Fibroblast of peridontal ligament (primary cell): Measurements from ENCODE around the gene SERPINB12.
A peak's percentile ranks its signal among the peaks of the same experiment; 100 is the strongest.

Experiments used
- DNase-seq: peaks from one replicate; pipeline ENCODE4 v3.0.0-alpha.2; 2010; ENCODE audit errors: extremely low read depth

The SERPINB12 gene, protein sequence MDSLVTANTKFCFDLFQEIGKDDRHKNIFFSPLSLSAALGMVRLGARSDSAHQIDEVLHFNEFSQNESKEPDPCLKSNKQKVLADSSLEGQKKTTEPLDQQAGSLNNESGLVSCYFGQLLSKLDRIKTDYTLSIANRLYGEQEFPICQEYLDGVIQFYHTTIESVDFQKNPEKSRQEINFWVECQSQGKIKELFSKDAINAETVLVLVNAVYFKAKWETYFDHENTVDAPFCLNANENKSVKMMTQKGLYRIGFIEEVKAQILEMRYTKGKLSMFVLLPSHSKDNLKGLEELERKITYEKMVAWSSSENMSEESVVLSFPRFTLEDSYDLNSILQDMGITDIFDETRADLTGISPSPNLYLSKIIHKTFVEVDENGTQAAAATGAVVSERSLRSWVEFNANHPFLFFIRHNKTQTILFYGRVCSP

DNA sequence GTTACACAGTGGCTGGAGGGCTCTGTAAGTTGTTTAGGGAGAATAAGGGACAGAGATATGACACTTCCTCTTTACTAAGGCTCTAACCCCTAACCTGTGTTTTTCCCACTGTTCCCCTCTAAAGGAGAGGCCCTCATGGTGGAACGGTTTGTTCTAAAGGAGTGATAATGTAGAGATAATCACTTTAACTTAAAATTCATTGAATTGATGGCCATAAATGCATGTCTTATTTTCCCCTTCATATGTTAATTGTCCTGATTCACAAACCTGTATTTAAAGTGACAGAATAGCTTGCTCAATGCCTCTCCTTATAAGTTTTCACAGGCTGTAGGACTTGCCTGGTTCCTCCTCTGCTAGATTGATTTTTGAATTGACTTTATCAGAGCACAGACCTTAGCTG, at the start of gene SERPINB12:
TSS of gene SERPINB12 (plus strand) at position 301 of the 400 bp plus-strand sequence. CDS start 13,791 bp downstream, outside the sequence.
- DNase-seq = no peak

DNA sequence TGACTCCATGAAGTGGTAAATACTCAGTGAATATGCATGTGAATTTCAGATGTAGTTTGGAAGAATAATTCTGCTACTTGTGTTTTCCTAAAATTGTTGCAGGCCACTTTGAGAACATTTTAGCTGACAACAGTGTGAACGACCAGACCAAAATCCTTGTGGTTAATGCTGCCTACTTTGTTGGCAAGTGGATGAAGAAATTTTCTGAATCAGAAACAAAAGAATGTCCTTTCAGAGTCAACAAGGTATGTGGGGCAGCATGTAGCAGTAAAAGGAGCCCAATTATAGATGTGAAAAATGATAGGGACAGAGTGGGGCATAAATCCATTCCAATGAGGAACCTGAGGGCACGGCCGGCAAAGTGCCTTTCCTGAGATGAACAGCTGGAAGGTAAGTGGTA, 49.3 kb upstream of the SERPINB12 start:
- no peak for DNase-seq

DNA sequence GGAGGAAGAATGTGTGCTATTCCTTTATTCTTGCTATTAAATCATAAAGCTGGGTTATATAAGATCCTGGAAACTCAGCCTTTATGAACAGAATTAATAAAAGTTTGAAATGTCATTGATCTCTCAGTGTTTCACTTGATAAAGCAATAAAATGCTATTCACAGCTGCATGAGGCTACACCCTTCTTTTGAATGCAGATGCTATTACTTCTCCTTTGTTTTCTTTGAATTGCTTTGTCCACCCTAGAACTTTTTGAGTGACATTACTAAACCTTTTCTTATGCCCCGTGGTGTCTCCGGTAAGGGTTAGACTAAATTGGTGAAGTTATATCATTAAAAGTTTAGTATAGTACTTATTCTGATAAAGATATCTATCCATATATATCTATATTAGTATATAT, 46.5 kb upstream of the SERPINB12 start:
- DNase-seq = no peak

DNA sequence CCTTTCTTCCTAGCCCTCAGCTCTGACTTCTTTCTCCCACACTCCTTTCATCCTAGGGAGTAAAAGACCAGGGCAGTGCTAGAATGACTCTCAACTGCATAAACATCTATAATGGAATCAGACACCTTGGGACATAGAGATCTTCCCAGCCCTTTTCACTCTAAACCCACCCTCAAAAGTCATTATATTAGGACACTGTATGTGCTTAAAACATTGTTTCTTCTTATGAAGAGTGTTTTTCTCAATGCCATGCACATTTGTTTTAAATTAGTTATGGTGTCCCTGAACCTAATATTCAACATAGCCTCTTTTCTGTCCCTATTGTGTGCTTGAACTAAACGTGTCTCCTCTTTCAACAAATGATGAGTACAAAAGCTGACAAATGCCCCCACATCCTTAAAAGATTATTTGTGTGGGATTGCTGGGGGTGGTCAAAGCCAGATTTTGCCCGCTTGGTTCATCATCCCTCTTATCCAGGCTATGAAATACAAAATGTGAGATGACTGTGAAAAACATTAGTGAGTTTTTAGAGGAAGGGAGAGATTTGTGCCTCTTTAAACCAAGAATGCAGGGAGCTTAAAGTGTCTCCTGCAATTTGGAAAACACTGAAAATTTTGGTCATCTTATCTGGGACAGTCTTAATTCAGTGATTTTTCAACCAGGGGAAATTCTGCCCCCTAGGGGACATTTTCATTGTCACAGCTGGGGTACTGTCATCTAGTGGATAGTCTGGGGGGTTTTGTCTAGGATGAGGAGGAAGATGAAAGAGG, 36.4 kb upstream of the SERPINB12 start:
- DNase-seq = peak; percentile 42

DNA sequence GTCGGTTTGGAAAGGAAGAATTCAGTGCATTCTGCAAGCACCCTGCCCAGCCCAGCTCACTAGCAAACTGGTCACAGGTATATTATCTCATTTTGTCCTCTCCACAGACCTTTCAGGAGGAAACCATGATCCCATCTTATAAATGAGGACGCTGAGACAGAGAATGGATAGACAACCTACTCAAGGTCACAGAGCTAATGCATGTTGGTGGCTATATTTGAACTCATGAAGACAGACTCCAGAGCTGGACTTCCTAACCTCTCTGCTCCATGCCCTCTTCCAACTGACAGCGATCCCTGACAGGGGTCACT, 35.9 kb upstream of the SERPINB12 start:
- DNase-seq = no peak

DNA sequence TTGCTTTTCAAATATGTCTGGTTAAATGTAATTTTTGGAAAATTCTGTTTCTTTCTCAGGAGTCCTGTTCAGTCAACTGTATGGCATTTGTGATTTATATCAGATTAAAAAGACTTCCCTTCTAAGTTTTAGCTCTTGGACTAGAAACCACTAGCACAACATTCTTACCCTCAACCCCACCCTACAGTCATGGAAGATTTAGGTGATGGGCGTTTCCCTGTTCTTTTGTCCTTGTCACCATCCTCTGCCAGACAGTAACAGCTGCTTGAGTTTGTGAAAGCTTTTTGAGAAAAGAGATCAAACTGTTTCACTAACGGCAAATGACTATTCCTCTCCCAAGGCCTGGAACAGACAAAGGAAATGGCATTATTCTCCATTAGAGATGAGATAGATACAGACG, 33.6 kb upstream of the SERPINB12 start:
- no peak for DNase-seq

DNA sequence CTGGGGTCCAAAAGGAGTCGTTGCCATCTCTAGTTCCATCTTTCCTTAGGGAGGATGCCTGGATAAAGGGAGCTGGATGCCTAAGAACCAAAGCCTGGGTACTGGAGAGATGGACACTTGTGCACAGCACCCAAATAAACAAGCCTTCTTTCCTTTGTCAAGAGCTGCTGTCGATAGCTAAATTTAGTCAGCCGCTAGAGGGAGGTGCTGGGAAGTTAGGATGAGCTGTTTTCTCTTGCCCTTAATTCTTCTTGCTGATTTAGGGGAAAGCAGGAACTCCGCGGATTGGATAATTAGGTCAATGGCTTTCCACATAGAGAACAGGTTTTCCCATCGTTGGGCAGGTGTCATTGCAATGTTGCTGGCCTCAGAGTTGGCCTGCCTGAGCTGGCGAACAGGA, 30.9 kb upstream of the SERPINB12 start:
- DNase-seq = peak; percentile 65

DNA sequence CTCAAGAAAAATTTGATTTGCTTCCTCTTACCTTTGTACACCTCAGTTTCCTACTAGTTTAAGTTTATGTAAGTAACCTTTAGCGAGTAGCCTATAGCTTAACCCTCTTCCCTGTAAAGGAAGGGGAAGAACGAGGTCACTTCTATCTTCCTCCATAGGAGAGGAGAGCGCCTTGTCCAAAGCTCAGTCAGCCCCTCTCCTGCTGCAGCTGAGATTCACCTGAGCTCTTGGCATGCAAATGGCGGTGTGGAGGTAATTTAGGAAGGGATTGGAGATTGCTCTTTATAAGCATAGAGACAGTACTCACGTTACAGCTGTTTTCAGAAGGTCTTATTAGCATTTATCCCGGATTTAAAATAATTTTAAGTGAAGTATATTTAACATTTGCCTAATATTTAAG, 27.8 kb upstream of the SERPINB12 start:
- no peak for DNase-seq

DNA sequence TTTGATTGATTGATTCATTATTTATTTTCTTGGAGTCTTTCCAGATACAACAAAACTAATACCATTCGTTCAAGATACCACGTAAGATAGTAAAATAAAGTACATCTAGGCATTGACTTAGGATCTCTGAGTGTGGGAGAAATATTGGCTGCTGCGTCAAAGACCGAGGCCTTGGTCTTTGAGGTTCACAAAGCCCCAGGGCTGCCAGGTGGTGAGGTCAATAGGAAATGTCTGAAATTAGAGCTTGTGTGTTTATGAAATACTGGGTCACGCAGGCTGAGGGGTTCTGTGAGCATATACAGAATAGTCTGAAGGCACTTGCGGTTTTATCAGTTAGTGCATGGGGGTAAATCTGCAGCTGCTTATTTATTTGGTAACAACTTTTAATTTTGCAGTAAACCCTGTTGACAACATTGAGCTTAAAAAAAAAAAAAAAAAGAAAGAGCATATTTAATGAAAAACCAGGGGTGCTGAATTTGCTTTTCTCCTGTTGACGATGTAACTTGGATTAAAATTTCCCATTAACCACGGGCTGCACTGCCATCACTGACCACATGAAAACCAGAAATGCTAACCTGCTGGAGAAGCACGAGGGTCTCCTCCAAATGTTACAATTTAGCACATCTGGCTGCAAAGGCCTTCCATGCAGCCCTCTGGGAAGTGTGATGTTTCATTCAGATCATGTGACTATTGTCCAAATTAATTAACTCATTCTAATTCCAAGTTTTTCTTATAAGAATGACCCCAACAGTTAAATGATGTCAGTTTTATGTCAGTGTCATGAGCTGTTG, 27.1 kb upstream of the SERPINB12 start:
- DNase-seq = no peak

DNA sequence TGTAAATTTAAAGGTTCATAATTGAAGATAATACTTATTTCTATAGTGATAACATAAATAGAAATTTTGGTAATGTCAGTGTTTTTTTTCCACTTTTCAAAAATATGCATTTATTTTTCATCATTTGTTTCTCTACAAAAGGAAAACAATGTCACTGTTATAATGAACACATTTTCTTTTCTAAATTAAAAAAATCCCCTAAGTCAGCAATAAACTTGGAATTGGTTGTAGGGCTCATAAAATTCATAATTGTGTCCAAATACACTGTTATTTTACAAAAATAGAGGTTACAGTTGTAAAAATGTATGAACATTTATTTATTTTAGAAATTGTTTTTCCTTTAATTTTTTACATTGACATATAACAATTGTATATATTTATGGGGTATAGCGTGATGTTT, 26.4 kb upstream of the SERPINB12 start:
- no peak for DNase-seq

DNA sequence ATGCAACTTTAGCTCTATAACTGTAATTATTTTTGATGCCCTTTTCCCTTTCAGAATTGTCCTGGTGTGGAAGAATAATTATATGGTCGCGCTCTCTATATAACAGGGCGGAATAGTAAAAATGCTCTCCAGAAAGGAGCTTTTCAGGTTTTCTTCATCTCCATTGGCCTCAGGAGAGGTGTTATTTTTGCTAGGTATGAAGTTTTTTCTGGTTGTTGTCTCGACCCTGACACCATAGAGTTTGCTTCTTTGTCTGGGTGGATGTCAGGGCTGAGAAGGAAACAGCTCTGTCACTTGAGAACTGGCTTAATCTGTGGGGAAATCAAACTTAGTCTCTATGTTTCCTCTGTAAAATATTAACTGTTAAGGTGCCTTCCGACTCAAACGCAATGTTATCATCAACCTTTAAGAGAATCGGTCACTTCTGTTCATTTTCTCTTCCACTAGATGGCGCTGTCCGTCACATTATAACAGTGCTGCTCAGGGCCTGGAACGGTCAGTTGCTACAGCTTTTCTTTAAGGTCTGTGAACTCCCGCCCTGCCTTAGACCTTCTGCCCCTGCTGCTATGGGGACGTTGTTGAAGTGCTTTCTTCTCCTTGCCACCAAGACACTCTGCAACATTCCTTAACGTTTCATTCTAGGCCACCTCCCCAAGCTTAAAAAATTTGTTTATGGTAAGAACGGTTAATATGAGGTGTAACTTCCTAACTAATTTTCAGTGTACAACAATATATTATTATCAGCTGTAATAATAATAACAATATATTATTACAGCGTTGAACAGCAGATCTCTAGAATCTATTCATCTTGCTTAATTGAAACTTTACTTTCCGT, 23.8 kb upstream of the SERPINB12 start:
- peak; percentile 82 for DNase-seq

DNA sequence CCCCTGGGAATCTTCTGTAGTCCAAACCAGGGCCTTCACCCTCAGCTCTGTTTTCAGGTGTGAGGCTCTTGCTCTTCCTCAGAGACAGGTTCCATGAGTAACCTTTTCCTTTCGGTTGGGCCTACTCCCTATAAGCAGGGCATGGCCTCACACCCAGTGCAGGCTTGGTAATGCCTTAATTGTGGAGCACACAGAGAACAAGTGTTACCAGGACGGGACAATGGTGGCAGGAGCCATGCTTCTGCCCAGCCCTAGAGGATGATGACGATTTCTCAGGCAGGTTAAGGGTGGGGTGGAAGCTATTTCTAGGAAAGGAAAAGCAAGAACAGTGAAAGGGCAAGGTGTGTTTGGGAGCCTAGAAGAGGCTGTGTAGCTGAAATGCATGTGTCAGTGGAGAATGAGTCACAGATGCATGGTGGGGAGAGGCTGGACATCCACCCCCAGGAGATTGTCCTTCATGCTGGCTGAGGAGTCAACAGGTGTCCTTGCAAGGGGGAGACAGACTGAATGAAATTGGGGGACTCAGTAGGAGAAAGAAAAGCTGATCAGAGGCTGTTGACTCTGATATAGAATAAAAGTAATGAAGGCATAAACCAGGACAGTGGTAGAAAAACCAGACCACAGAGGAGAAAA, 22.0 kb upstream of the SERPINB12 start:
- DNase-seq = no peak

DNA sequence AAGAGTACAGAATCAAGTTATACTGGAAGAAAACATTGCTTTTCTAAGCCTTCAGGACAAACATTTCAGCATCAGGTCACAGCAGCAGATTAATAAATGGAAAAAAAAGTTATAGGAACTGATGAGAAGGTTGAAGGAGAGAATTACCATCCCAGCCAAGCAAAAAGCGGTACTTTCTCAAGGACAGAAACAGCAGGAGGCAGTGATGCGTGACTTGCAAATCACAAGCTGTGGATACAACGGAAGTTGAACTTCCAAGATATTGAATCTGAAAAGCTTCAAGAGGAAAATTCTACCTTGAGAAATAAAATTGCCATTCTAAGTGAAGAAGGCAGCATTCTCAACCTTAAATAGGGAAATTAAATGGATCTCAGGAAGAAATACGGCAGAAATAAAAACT, 18.5 kb upstream of the SERPINB12 start:
- DNase-seq = peak; percentile 18

DNA sequence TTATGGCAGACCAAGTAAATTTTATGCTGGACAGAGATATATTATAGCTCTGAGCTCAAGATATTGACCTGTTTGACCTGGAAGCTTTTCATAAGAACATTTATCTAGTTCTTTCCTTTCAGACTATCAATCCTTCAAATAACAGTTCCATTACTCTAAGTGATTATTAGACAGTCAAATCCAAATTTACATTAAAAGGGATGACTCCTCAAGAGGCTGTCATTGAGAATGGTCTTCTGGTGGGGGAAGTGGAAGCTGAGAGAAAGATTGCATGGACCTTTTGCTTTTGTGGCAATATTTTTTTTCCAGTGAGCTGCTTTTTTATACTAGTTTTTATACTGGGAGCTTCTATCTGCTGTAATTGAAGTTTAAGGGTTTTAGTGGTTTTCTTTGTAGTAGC, 14.9 kb upstream of the SERPINB12 start:
- no peak for DNase-seq

DNA sequence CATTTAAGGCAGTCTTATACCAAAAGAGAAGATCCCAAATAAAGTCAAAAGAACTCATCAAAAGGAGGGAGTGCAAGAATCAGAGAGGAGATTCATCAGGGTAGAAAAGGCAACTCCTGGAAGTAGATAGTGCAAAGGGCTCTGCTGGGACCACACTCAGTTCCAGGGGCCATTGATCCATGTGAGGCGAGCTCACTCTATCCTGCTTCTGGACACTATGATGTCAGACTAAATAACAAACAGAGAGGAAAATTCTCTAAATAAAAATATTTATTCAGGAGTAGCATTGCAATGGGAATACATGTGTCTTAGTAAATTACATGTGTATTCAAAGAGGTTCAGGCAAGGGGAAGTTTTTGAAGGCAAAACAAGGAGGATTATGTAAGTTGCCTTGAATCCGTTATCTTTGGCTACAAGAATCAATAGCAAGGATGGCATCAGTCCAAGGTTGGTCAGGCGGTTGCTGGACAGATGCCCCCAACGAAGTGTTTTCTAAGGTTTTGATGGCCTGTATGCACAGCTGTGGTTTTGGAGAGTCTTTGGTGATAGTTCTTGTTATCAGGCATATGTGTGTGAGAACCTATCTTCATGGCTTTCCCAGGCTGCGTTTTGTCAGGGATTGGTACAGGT, 13.2 kb upstream of the SERPINB12 start:
- no peak for DNase-seq

DNA sequence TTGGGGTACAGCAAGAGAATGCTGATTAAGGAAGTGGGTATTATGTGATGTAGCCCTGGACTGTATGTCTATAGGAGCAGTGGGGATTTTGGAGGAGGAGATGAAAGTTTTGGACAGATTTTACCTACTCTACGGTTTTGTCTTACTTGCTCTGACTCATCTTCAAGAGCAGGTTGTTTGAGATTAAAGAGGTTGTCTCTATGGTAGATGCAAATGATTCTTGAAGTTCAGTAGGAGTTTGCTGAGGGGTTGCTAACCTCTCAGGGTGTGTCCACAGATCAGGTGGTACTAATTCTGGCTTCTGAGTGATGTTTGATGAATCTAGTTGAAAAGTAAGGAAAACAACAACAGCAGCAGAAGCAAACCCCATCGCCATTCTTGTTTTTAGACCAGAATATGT, 9.7 kb upstream of the SERPINB12 start:
- DNase-seq = no peak

DNA sequence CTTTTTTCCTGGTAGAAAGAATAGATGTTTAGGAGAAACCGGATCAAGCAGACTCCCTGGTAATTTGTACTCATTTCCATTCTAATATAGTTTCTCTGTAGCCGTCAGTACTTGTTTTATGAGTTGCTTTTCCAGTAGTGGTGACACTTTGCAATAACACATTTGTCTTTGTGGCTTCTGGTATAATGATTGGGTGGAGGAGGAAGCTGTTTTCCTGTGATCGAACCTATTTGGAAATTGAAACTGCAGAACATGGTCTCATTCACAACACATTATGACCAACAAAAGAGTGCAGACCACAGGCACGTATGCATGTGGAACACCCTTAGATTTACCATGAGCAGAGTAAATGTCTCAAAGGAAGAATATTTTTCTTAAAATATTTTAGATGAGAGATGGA, 7.6 kb upstream of the SERPINB12 start:
- DNase-seq = no peak

DNA sequence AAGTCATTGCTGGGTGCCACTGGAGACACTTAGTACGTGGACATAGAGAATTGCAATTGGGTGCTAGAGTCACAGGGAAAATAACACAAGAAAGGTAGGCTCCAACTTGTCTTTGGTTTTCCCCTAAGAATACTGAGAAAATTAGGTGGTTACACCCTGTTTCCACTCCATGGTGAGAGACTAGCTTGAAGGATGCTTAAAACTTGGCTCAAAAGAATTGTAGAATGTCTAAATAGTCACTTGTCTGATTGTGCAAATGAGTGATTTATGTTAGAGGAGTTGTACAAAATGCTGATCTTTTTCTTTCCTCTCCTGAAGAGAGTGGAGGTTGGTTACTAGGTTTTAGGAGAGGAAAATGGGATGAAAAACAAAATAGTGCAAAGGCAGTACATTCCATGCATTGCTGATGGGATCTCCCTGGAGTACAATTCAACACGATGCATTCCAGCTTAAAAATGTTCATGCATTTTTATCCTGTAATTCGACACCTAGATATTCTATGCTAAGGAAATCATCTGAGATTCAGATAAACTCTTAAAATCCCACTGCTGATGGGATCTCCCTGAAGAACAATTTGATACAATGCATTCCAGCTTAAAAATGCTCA, 2.2 kb upstream of the SERPINB12 start:
- peak; percentile 63 for DNase-seq

DNA sequence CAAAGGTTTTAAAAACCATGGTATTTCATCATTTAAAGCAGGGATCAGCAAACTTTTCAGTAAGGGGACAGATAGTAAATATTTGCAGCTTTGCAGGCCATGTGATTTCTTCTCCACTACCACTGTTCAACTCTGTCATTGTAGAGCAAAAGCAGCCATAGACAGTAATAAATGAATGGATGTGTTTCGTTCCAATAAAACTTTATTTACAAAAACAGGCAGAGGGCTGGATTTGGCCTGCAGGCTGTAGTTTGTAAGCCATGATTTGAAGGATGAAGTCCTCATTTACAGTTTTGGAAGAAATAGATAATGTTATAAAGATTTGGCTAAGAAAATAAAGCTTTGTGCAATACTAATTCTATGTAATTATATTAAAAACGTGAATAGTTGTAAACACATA, 1.8 kb downstream of the SERPINB12 start:
- no peak for DNase-seq

DNA sequence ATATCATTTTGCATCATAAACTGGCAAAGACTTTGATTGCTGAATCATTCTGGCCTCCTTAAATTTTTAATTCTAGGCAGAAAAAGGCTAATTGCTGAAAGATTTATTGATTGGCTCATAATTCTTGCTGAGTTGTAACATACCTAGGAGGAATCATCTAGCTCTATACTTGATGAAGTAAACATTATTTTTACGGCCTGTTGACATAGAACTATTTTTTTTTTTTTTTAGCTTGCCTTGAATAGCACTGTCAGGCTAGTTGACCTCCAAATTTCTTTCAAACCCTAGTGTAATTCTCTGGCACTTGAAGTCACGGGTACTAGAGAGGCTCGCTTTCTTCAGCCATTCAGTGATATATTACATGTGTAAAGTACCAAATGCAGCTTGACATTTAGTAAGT, 2.8 kb downstream of the SERPINB12 start:
- DNase-seq = no peak
